K562 (cell line): ENCODE measurements around the gene DAGLA. TPM values are rescaled to one million over a fixed set of nuclear protein-coding genes. Genes with fewer than 3 reads are reported as not detected.

Source experiments
- ATF7 ChIP-seq: fragments of 450-650 bp; IDR thresholded peaks from 2 replicates; pipeline ENCODE4 v1.7.1; 2014; ENCODE audit warnings: mild to moderate bottlenecking, moderate library complexity
- FOXK1 ChIP-seq: sonication (generic); formaldehyde crosslinking; IDR thresholded peaks from 2 replicates; pipeline ENCODE4 v1.8.0; 2022; ENCODE audit warnings: missing genetic modification reagents, mild to moderate bottlenecking, borderline replicate concordance
- FUS ChIP-seq: fragments of 200-400 bp; formaldehyde crosslinking; optimal IDR thresholded peaks from 2 replicates; pipeline ENCODE3; 2017; ENCODE audit warnings: low read depth, low read length
- JUN ChIP-seq, 2 experiments: sonication (generic) in 1 of 2; formaldehyde crosslinking in 1 of 2; IDR thresholded peaks; 2 replicates each; pipeline versions ENCODE4 v1.6.1 to v1.8.0; 2012 to 2022; ENCODE audit warnings: borderline replicate concordance in 2 of 2, mild to moderate bottlenecking in 2 of 2, improper control_type of control experiment in 1 of 2, low read depth in 1 of 2, low read length in 1 of 2, missing genetic modification reagents in 1 of 2
- MAFF ChIP-seq: IDR thresholded peaks from 2 replicates; pipeline ENCODE4 v1.6.1; 2012; ENCODE audit warnings: low read length, improper control_type of control experiment
- MECOM ChIP-seq: fragments of 250-450 bp; sonication (Bioruptor Pico); IDR thresholded peaks from 2 replicates; pipeline ENCODE4 v1.8.0; 2022; ENCODE audit warnings: inconsistent platforms
- SMARCA4 ChIP-seq: fragments of 450-650 bp; IDR thresholded peaks from 2 replicates; pipeline ENCODE4 v1.6.1; 2016
- SMARCB1 ChIP-seq: IDR thresholded peaks from 2 replicates; pipeline ENCODE4 v1.6.1; 2011; ENCODE audit warnings: improper control_type of control experiment, low read depth; ENCODE audit not compliant: insufficient read length
- TEAD4 ChIP-seq, 2 experiments: sonication (generic) in 1 of 2; formaldehyde crosslinking in 1 of 2; IDR thresholded peaks; 2 replicates each; pipeline versions ENCODE4 v1.6.1 to v1.8.0; 2012 to 2022; ENCODE audit warnings: borderline replicate concordance in 1 of 2, inconsistent platforms in 1 of 2, low read length in 1 of 2, mild to moderate bottlenecking in 1 of 2, missing genetic modification reagents in 1 of 2
- TGIF2 ChIP-seq: sonication (generic); formaldehyde crosslinking; IDR thresholded peaks from 2 replicates; pipeline ENCODE4 v1.8.1; 2022; ENCODE audit warnings: mild to moderate bottlenecking, missing genetic modification reagents, moderate library complexity
- ZC3H11A ChIP-seq: IDR thresholded peaks from 2 replicates; pipeline ENCODE4 v1.6.1; 2012; ENCODE audit warnings: low read depth, low read length, improper control_type of control experiment
- ZNF12 ChIP-seq: sonication (generic); formaldehyde crosslinking; IDR thresholded peaks from 2 replicates; pipeline ENCODE4 v1.4.0; 2020; ENCODE audit warnings: mild to moderate bottlenecking, missing genetic modification reagents
- ZNF165 ChIP-seq: fragments of 250-450 bp; sonication (Bioruptor Pico); IDR thresholded peaks from 2 replicates; pipeline ENCODE4 v1.4.0; 2020; ENCODE audit warnings: borderline replicate concordance
- polyA plus RNA-seq, 8 experiments: library from polyadenylated mRNA; depleted of rRNA in 4 of 8; stranded (reverse) in 5 of 8; unstranded in 3 of 8; fragments of >200 nt; fragmentation: Nextera tagmentation in 2 of 8; fragmentation: Illumina TruSeq in 1 of 8; extraction: Ambion mirVana in 2 of 8; extraction: Trizol in 1 of 8; gene quantifications; 2 replicates each; pipeline versions ENCODE4 v1.2.1 to v1.2.3, GENCODE V29; 2011 to 2014; ENCODE audit warnings: inconsistent platforms in 1 of 8, missing spikeins in 1 of 8
- total RNA-seq, 7 experiments: library from RNA; depleted of rRNA in 6 of 7; stranded (reverse); fragments of >200 nt in 6 of 7; fragmentation: Illumina TruSeq in 2 of 7; extraction: Trizol in 2 of 7; gene quantifications; 2 replicates each; pipeline versions ENCODE4 v1.2.1 to v1.2.3, GENCODE V29; 2011 to 2021; ENCODE audit warnings: low replicate concordance in 1 of 7
- TF ChIP-seq, protein P1 (sequence below): fragments of 450-650 bp; IDR thresholded peaks from 2 replicates; pipeline ENCODE4 v1.6.1; 2017; ENCODE audit warnings: antibody characterized with exemption, mild to moderate bottlenecking
- TF ChIP-seq, protein P2 (sequence below), 2 experiments: fragments of 150-350 bp in 1 of 2; IDR thresholded peaks; 2 replicates each; pipeline ENCODE4 v1.6.1; 2012 to 2016; ENCODE audit warnings: low read depth in 2 of 2, low read length in 2 of 2, mild to moderate bottlenecking in 1 of 2, moderate library complexity in 1 of 2

DAGLA gene
- total and polyA plus RNA-seq, 9 of the 15 experiments (the other 6 are each of a cell fraction or from before 2014, with no cell fraction given): 0.03 to 0.16 (median 0.04) TPM; not detected in 4

- no peak for TF ChIP-seq ZNF165
- TF ChIP-seq TEAD4 (IDR thresholded peaks at IDR 0.05; ENCODE audit: low read length): no peak
- TF ChIP-seq TEAD4 (CRISPR knock-in tag; IDR thresholded peaks at IDR 0.05; ENCODE audit: borderline replicate concordance): no peak
- no peak for TF ChIP-seq FUS
- TF ChIP-seq SMARCB1: no peak
- TF ChIP-seq, protein P1, sequence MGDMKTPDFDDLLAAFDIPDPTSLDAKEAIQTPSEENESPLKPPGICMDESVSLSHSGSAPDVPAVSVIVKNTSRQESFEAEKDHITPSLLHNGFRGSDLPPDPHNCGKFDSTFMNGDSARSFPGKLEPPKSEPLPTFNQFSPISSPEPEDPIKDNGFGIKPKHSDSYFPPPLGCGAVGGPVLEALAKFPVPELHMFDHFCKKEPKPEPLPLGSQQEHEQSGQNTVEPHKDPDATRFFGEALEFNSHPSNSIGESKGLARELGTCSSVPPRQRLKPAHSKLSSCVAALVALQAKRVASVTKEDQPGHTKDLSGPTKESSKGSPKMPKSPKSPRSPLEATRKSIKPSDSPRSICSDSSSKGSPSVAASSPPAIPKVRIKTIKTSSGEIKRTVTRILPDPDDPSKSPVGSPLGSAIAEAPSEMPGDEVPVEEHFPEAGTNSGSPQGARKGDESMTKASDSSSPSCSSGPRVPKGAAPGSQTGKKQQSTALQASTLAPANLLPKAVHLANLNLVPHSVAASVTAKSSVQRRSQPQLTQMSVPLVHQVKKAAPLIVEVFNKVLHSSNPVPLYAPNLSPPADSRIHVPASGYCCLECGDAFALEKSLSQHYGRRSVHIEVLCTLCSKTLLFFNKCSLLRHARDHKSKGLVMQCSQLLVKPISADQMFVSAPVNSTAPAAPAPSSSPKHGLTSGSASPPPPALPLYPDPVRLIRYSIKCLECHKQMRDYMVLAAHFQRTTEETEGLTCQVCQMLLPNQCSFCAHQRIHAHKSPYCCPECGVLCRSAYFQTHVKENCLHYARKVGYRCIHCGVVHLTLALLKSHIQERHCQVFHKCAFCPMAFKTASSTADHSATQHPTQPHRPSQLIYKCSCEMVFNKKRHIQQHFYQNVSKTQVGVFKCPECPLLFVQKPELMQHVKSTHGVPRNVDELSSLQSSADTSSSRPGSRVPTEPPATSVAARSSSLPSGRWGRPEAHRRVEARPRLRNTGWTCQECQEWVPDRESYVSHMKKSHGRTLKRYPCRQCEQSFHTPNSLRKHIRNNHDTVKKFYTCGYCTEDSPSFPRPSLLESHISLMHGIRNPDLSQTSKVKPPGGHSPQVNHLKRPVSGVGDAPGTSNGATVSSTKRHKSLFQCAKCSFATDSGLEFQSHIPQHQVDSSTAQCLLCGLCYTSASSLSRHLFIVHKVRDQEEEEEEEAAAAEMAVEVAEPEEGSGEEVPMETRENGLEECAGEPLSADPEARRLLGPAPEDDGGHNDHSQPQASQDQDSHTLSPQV: 0 out of 2 replicates have a peak, but pooled peaks have one; percentile 48
- TF ChIP-seq SMARCA4: 0 out of 2 replicates have a peak, but pooled peaks have one; percentile 28
- TF ChIP-seq TGIF2 (CRISPR knock-in tag): no peak
- TF ChIP-seq ATF7: no peak
- TF ChIP-seq JUN (IDR thresholded peaks at IDR 0.05; ENCODE audit: borderline replicate concordance, low read depth, low read length): peak; percentile 64; the same call in 1 of the 2 replicates
- TF ChIP-seq JUN (CRISPR knock-in tag; IDR thresholded peaks at IDR 0.05; ENCODE audit: borderline replicate concordance): no peak
- TF ChIP-seq FOXK1: no peak
- TF ChIP-seq, protein P2, sequence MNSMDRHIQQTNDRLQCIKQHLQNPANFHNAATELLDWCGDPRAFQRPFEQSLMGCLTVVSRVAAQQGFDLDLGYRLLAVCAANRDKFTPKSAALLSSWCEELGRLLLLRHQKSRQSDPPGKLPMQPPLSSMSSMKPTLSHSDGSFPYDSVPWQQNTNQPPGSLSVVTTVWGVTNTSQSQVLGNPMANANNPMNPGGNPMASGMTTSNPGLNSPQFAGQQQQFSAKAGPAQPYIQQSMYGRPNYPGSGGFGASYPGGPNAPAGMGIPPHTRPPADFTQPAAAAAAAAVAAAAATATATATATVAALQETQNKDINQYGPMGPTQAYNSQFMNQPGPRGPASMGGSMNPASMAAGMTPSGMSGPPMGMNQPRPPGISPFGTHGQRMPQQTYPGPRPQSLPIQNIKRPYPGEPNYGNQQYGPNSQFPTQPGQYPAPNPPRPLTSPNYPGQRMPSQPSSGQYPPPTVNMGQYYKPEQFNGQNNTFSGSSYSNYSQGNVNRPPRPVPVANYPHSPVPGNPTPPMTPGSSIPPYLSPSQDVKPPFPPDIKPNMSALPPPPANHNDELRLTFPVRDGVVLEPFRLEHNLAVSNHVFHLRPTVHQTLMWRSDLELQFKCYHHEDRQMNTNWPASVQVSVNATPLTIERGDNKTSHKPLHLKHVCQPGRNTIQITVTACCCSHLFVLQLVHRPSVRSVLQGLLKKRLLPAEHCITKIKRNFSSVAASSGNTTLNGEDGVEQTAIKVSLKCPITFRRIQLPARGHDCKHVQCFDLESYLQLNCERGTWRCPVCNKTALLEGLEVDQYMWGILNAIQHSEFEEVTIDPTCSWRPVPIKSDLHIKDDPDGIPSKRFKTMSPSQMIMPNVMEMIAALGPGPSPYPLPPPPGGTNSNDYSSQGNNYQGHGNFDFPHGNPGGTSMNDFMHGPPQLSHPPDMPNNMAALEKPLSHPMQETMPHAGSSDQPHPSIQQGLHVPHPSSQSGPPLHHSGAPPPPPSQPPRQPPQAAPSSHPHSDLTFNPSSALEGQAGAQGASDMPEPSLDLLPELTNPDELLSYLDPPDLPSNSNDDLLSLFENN (IDR thresholded peaks at IDR 0.05; ENCODE audit: low read depth in 2 of 2, low read length in 2 of 2): no peak
- TF ChIP-seq ZNF12 (CRISPR knock-in tag): no peak
- TF ChIP-seq ZC3H11A: no peak
- TF ChIP-seq MECOM (CRISPR knock-in tag): no peak
- no peak for TF ChIP-seq MAFF
Measured at GRCh38 chr11:61756452-61757212, 76.4 kb downstream of the DAGLA start (continued).
